Head of caudate nucleus (tissue), 42 donors: ENCODE data around the gene TFAM.
"Not testable (repeated sequence)": the region's sequence is repeated elsewhere in the genome, so short reads cannot be mapped to it uniquely, and the experiment has no call there.

Experiments used
- DNase-seq, 42 donors: peaks; one replicate each; pipeline versions ENCODE4 v3.0.0 to v3.0.0-alpha.2; 2020 to 2021; ENCODE audit warnings: mixed read lengths in 7 of 42
- intact Hi-C: fragments of 100-400 bp; cut with DNase I; formaldehyde crosslinking; loops from one replicate; pipeline ENCODE4 v1.15.0; 2022

Gene TFAM

GRCh38 chr10:58415757-58416156 lies 30.5 kb downstream of the TFAM start:
- intact Hi-C loops: no loop called here
- no peak for DNase-seq

DNA sequence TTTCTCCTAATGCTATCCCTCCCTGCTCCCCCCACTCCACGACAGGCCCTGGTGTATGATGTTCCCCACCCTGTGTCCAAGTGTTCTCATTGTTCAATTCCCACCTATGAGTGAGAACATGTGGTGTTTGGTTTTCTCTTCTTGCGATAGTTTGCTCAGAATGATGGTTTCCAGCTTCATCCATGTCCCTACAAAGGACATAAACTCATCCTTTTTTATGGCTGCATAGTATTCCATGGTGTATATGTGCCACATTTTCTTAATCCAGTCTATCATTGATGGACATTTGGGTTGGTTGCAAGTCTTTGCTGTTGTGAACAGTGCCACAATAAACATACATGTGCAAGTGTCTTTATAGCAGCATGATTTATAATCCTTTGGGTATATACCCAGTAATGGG lies 32.7 kb downstream of the TFAM start:
- DNase-seq, intact Hi-C loops: not testable (repeated sequence)

GRCh38 chr10:58424176-58424575 lies 39.0 kb downstream of the TFAM start:
- DNase-seq: no peak
- intact Hi-C loops: no loop called here

DNA sequence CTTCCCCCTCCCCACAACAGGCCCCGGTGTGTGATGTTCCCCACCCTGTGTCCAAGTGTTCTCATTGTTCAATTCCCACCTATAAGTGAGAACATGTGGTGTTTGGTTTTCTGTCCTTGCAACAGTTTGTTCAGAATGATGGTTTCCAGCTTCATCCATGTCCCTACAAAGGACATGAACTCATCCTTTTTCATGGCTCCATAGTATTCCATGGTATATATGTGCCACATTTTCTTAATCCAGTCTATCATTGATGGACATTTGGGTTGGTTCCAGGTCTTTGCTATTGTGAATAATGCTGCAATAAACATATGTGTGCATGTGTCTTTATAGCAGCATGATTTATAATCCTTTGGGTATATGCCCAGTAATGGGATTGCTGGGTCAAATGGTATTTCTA lies 43.2 kb downstream of the TFAM start:
- intact Hi-C loops, DNase-seq: not testable (repeated sequence)

- DNase-seq: no peak
- intact Hi-C loops: no loop called here
Measured at GRCh38 chr10:58431903-58432302, 46.7 kb downstream of the TFAM start.

GRCh38 chr10:58433066-58433465 lies 47.9 kb downstream of the TFAM start:
- no peak for DNase-seq
- intact Hi-C loops: no loop called here

- intact Hi-C loops: no loop called here
- no peak for DNase-seq
Measured at GRCh38 chr10:58433571-58433970, 48.4 kb downstream of the TFAM start.

DNA sequence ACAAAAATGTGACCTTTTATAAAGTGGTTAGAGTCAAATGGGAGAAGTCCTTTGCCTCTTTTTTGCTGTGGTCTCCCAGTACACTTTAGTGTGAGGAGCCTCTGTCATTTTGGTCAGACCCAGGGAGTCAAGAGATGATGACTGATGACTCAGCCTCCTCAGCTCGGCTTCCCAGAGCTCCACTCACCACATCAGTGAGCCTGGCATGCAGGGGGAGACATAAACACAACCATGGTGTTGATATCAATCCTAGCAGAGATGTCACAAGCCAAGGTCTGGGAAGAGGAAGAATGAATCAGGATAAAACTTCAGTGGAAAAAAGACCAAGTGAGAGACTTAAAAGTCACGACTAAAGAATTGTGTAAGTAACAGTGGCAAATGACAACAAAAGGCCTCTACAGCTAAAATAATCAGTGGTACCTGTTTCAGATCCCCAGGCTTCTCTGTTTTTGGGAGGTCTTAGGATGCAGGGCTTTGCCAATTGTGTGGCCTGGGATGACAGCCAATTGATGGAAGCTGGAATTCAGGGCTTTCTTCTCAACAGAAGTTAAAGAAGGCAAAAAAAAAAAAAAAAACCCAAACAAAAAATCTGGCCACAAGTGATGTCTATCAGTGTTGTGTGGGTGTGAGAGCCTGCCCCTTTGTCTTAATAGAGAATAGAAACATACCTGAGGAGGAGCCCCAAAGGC lies 50.2 kb downstream of the TFAM start:
- intact Hi-C loops: no loop called here
- DNase-seq: no peak

DNA sequence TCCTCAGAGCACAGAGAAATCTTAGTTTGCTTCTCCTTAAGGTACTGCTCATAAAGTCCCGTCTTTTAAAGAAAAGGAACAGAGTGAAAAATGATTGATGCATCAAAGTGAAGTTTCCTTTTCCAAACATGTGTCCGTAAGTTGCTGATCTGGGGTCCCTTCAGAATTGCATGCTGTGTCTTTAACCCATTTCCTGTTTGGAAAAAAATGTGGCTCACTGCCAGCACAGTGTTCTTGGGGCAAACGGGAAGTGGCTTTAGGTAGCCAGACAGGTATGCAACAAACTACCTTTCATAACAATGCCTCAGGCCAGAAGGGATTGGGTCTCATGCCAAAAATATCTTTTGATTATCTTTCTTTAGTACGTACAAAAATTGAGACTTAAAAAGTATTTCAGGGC lies 50.9 kb downstream of the TFAM start:
- intact Hi-C loops: no loop called here
- DNase-seq: no peak

DNA sequence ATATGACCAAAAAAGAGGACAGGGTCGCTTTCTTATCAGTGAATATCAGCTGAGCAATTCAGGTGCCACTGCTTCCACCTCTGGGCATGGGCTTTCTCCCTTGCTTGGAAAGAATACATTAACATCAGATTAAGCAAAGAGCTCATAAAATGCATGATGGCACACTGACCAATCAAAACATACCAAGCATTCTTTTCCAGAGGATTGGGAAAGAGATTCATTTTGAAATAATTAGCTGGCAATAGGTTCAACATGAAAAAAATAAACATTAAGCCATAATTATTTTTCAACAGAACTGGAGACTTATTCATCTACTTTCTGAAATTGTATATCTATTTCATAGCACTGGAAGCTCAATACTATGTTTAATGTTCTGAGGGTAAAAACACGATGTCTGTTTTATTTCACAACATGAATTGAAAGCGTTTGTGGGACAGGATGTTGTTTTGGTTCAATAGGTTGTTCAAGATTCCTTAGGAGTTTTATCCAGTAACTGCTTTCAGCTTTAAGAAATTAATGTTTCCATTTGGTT lies 53.2 kb downstream of the TFAM start:
- no peak for DNase-seq
- intact Hi-C loops: no loop called here

- no peak for DNase-seq
- intact Hi-C loops: no loop called here
Measured at GRCh38 chr10:58438986-58439385, 53.8 kb downstream of the TFAM start.

DNA sequence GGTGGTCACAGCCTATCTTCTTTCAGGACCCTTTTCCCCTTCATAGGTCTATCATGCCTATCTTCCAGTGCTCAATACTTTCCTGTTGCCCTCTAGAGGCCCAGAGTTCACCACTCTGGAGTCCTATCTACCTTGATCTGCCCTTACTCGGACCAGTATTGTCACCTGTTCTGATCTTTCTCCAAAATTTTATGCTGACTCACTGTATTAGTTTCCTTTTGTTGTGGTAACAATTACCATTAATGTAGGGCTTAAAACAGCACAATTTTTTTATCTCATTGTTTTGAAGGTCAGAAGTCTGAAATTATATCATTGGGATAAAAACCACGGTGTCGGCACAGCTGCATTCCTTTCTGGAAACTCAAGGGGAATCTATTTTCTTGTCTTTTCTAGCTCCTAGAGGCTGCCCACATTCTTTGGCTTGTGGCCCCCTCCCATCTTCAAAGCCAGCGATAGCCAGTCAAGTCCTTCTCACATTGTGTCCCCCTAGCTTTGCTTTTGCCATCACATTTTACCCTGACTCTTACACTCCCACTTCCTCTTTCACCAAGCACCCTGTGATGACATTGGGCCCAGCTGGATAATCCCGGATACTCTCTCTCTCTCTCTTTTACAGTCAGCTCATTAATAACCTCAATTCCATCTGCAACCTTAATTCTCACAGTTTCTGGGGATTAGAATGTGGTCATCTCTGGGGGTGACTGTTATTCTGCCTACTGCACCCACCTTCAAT lies 54.6 kb downstream of the TFAM start:
- no peak for DNase-seq
- intact Hi-C loops: no loop called here

DNA sequence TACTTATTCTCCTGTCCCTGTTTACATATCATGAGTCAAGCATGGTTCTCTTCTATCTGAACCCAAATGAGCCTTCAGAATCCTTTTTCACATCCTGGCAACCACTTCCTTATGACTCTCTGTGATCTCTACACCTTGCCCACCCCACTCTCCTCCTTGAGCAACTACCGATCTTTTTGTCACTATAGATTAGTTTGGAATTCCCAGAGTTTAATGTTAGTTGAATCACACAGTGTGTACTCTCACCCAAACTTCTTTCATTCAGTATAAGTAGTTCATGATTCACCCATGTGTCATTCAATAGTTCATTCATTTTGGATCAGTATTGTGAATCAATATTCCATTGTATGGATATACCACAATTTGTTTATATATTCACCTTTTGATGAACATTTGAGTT lies 55.3 kb downstream of the TFAM start:
- no peak for DNase-seq
- intact Hi-C loops: no loop called here

DNA sequence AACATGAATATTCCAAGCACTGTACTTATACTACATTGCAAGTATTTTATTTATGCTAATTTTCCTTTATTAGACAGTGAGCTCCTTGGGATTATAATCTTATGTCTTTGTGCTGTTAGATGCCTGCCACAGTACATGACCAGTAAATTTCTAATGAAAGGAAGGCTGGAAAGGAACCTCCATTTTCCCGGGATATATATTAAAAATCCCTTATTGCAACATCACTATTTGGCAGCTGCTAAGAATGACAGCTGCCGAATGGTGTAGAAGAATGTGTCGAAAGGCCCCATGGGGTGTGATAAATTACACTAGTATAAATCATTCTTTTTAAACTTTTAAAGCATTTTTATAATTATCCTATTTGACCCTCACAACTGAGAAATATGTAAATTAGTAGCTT lies 59.1 kb downstream of the TFAM start:
- no peak for DNase-seq
- intact Hi-C loops: no loop called here

DNA sequence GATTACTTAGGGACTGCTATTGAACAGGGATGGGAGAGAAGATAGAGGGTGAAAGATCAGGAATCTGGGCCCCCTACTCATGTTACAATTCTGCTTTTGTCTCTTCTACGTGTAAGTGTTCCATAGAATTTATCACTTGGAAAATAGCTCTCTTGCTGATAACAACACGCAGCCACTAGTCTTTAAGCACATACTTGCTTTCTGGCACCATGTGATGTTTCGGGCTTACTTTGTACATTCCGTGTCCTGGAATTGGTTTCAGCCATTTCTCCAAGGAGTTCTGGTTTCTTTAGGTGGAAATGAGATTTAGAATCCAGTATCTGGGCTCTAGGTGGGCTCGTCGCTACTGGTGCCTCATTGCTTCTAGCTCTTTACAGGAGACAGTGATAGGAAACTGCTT lies 59.7 kb downstream of the TFAM start:
- no peak for DNase-seq
- intact Hi-C loops: no loop called here

- no peak for DNase-seq
- intact Hi-C loops: no loop called here
Measured at GRCh38 chr10:58448121-58448935, 63.1 kb downstream of the TFAM start.
